ENCODE measurements around the gene EXOC3L1. TPM values are rescaled to one million over a fixed set of nuclear protein-coding genes. Genes with fewer than 3 reads are reported as not detected.

Gene EXOC3L1
- total RNA-seq, 1 experiment from 2014 or later, result not detected

- Histone ChIP-seq H3K4me1 (replicated peaks; ENCODE audit: insufficient read depth) (no peaks in the 10 kb centered on the region), H3K79me2 (ENCODE audit: low read depth) (peaks cover 11% of the 10 kb centered on the region), H3K27ac (no peak overlapping the region), H4K20me1 (ENCODE audit: insufficient read depth) (no peaks in the 10 kb centered on the region), H3K9me2 (ENCODE audit: insufficient read depth) (no peaks in the 10 kb centered on the region), H3K4me3 (no peak overlapping the region), H2AFZ (no peak overlapping the region), H3F3A (ENCODE audit: insufficient read depth, low read depth) (peaks cover 37% of the 10 kb centered on the region), H3K36me3 (ENCODE audit: low read depth) (peaks cover 16% of the 10 kb centered on the region), H3K9me3 (ENCODE audit: insufficient read depth, low read depth) (no peaks in the 10 kb centered on the region), H3K4me2 (no peak overlapping the region), H3K27me3 (ENCODE audit: insufficient read depth, low read depth) (no peaks in the 10 kb centered on the region)
- intact Hi-C loops (cut with micrococcal nuclease; ENCODE audit: unreplicated experiment), result no loop called here
- TF ChIP-seq EZH2 (IDR thresholded peaks at IDR 0.05; ENCODE audit: low read depth) (no peak), CTCF (conservative IDR thresholded peaks at IDR 0.05) (no peak)
- POLR2A ChIA-PET (ENCODE audit: unreplicated experiment), result no interaction called here
- CTCF ChIA-PET, result interaction anchor here (0.7 kb wide), 1 partner anchor 119 kb away, joined by 6 read pairs; no protein-coding TSS in a partner anchor
- BruUV-seq (replicated peaks), result no TSS peak
- DNase-seq, result no peak
Measured at GRCh38 chr16:67234180-67234597, 44.3 kb upstream of the EXOC3L1 start.

GRCh38 chr16:67233596-67233995 is 43.7 kb upstream of the EXOC3L1 start:
- ChIA-PET POLR2A (ENCODE audit: unreplicated experiment) (no interaction called here), CTCF (interaction anchor here (0.5 kb wide), 1 partner anchor 869 kb away, joined by 6 read pairs; no protein-coding TSS in a partner anchor)

GRCh38 chr16:67230809-67231660 is 41.1 kb upstream of the EXOC3L1 start:
- Histone ChIP-seq H3K36me3 (ENCODE audit: low read depth) (peaks cover 6% of the 10 kb centered on the region), H3K79me2 (ENCODE audit: low read depth) (peaks cover 17% of the 10 kb centered on the region), H3K4me2 (no peak overlapping the region), H3K4me3 (no peak overlapping the region), H3F3A (ENCODE audit: insufficient read depth, low read depth) (peaks cover 28% of the 10 kb centered on the region), H3K27me3 (ENCODE audit: insufficient read depth, low read depth) (no peaks in the 10 kb centered on the region), H3K4me1 (replicated peaks; ENCODE audit: insufficient read depth) (peaks cover 8% of the 10 kb centered on the region), H2AFZ (no peak overlapping the region), H3K9me2 (ENCODE audit: insufficient read depth) (no peaks in the 10 kb centered on the region), H3K27ac (no peak overlapping the region), H4K20me1 (ENCODE audit: insufficient read depth) (no peaks in the 10 kb centered on the region), H3K9me3 (ENCODE audit: insufficient read depth, low read depth) (no peaks in the 10 kb centered on the region)
- no peak for DNase-seq
- intact Hi-C loops (cut with micrococcal nuclease; ENCODE audit: unreplicated experiment), result no loop called here
- ChIA-PET CTCF (no interaction called here), POLR2A (ENCODE audit: unreplicated experiment) (no interaction called here)
- TF ChIP-seq EZH2 (IDR thresholded peaks at IDR 0.05; ENCODE audit: low read depth) (no peak), CTCF (conservative IDR thresholded peaks at IDR 0.05) (no peak)
- BruUV-seq (replicated peaks), result no TSS peak

More at GRCh38 chr16:67233596-67233995, 43.7 kb upstream of the EXOC3L1 start:
- H3F3A ChIP-seq (ENCODE audit: insufficient read depth, low read depth), result peaks cover 34% of the 10 kb centered on the region
- H3K27ac ChIP-seq, result no peak overlapping the region
- intact Hi-C loops (cut with micrococcal nuclease; ENCODE audit: unreplicated experiment), result no loop called here
- no peak overlapping the region for H3K4me2 ChIP-seq
- H3K36me3 ChIP-seq (ENCODE audit: low read depth), result peaks cover 16% of the 10 kb centered on the region
- no TSS peak for BruUV-seq (replicated peaks)
- TF ChIP-seq EZH2 (IDR thresholded peaks at IDR 0.05; ENCODE audit: low read depth) (no peak), CTCF (conservative IDR thresholded peaks at IDR 0.05) (no peak)
- no peaks in the 10 kb centered on the region for H3K9me3 ChIP-seq (ENCODE audit: insufficient read depth, low read depth)
- H3K27me3 ChIP-seq (ENCODE audit: insufficient read depth, low read depth), result no peaks in the 10 kb centered on the region
- no peaks in the 10 kb centered on the region for H4K20me1 ChIP-seq (ENCODE audit: insufficient read depth)
- no peaks in the 10 kb centered on the region for H3K4me1 ChIP-seq (replicated peaks; ENCODE audit: insufficient read depth)
- H3K9me2 ChIP-seq (ENCODE audit: insufficient read depth), result no peaks in the 10 kb centered on the region
- H3K79me2 ChIP-seq (ENCODE audit: low read depth), result peaks cover 5% of the 10 kb centered on the region
- no peak overlapping the region for H2AFZ ChIP-seq
- H3K4me3 ChIP-seq, result no peak overlapping the region
- no peak for DNase-seq

All from PC-9 (cell line).